ENCODE data around the gene DNAJC22.

Gene DNAJC22

GRCh38 chr12:49345051-49345824 lies 1.4 kb upstream of the DNAJC22 start:
- DNase-seq: no peak

- no peak for DNase-seq
These were observed 646 bp upstream of the DNAJC22 start for GRCh38 chr12:49345825-49346658.

GRCh38 chr12:49347311-49348193 lies 864 bp downstream of the DNAJC22 start:
- peak; percentile 81 to 83 for DNase-seq

- DNase-seq: no peak
These were observed 2.1 kb downstream of the DNAJC22 start for GRCh38 chr12:49348781-49349180.

GRCh38 chr12:49349266-49349665 lies 2.6 kb downstream of the DNAJC22 start:
- no peak for DNase-seq

GRCh38 chr12:49352351-49352750 lies 5.7 kb downstream of the DNAJC22 start:
- DNase-seq: no peak

GRCh38 chr12:49355913-49356312 lies 9.2 kb downstream of the DNAJC22 start:
- DNase-seq: no peak

GRCh38 chr12:49357103-49357678 lies 10.5 kb downstream of the DNAJC22 start:
- no peak for DNase-seq

- DNase-seq: peak; percentile 39 to 52
These were observed 11.9 kb downstream of the DNAJC22 start for GRCh38 chr12:49358483-49359141.

GRCh38 chr12:49359671-49360070 lies 13.0 kb downstream of the DNAJC22 start:
- no peak for DNase-seq

GRCh38 chr12:49362077-49362476 lies 15.4 kb downstream of the DNAJC22 start:
- no peak for DNase-seq

GRCh38 chr12:49364989-49365388 lies 18.3 kb downstream of the DNAJC22 start:
- DNase-seq: no peak

GRCh38 chr12:49365542-49365941 lies 18.9 kb downstream of the DNAJC22 start:
- DNase-seq: no peak

- no peak for DNase-seq
These were observed 19.5 kb downstream of the DNAJC22 start for GRCh38 chr12:49366096-49366651.

- DNase-seq: peak; percentile 89 to 94
These were observed 20.1 kb downstream of the DNAJC22 start for GRCh38 chr12:49366652-49367380.

- DNase-seq: peak in 1 of 2 experiments; percentile 95
These were observed 20.9 kb downstream of the DNAJC22 start, which contains the start of gene SPATS2 for GRCh38 chr12:49367381-49368239. Gene SPATS2 (plus strand): TSS chr12:49367462. CDS start chr12:49461013, 93,551 bp downstream.

GRCh38 chr12:49368240-49368600 lies 21.5 kb downstream of the DNAJC22 start:
- DNase-seq: no peak

GRCh38 chr12:49369411-49370145 lies 22.9 kb downstream of the DNAJC22 start:
- peak; percentile 24 to 40 for DNase-seq

GRCh38 chr12:49370539-49370938 lies 23.9 kb downstream of the DNAJC22 start:
- no peak for DNase-seq
